Measurements from ENCODE around the gene KCNE1. TPM values are rescaled to one million over a fixed set of nuclear protein-coding genes. Genes with fewer than 3 reads are reported as not detected.

KCNE1 gene
- total RNA-seq, 2 experiments from 2014 or later, result not detected

DNA sequence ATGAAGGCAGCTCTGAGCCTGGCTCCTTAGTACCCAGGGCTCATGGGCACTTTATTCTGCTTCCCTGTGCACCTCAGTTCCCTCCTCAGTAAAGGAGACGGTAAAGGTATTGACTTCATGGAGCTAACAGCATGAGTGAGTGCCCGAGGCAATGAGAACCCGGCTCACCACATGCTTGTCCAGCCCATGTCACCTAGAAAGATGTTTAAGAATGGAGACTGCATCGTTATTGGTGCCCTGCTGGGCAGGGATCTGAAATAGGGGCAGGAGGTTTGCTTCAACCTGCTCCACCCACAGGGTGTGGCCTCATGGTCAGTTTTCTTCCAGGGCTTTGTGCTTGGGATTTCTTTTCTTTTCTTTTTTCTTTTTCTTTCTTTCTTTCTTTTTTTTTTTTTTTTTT lies 7.0 kb upstream of the KCNE1 start:
- Mint-ChIP-seq H3K27ac (no peak overlapping the region), H3K36me3 (ENCODE audit: low read depth) (peaks cover 13% of the 10 kb centered on the region), H3K4me1 (ENCODE audit: low read depth) (peaks cover 20% of the 10 kb centered on the region), H3K4me3 (no peak overlapping the region), H3K27me3 (ENCODE audit: low read depth) (no peaks in the 10 kb centered on the region), H3K9me3 (no peaks in the 10 kb centered on the region)
- CTCF ChIA-PET, result no interaction called here
- intact Hi-C loops (cut with micrococcal nuclease), result no loop called here
- no peak for DNase-seq

DNA sequence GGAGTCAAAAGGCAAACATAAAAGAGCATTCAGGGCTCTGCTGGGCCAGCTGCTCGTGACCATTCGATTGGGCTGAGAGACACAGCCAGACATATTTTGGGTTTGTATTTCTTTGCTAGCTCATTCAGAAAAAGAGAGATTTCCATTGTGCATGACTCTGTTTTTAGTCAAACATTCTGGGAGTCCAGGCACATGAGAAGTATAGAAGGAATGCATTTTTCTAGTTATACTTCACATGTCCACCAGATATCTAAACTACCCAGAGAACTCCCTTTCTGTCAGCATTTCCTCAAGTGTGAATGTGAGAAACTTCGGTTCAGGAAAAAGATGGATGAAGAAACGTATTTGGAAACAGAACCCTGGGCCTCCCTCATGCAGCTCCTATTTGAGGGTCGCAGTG lies 6.3 kb upstream of the KCNE1 start:
- no peak for DNase-seq
- CTCF ChIA-PET, result interaction anchor here (2.0 to 2.2 kb wide), 2 partner anchors 8 to 85 kb away, joined by 5 to 8 read pairs; no protein-coding TSS in a partner anchor
- Mint-ChIP-seq H3K27ac (no peak overlapping the region), H3K9me3 (no peaks in the 10 kb centered on the region), H3K27me3 (ENCODE audit: low read depth) (no peaks in the 10 kb centered on the region), H3K36me3 (ENCODE audit: low read depth) (peaks cover 13% of the 10 kb centered on the region), H3K4me1 (ENCODE audit: low read depth) (peaks cover 20% of the 10 kb centered on the region), H3K4me3 (no peak overlapping the region)
- intact Hi-C loops (cut with micrococcal nuclease), result no loop called here

DNA sequence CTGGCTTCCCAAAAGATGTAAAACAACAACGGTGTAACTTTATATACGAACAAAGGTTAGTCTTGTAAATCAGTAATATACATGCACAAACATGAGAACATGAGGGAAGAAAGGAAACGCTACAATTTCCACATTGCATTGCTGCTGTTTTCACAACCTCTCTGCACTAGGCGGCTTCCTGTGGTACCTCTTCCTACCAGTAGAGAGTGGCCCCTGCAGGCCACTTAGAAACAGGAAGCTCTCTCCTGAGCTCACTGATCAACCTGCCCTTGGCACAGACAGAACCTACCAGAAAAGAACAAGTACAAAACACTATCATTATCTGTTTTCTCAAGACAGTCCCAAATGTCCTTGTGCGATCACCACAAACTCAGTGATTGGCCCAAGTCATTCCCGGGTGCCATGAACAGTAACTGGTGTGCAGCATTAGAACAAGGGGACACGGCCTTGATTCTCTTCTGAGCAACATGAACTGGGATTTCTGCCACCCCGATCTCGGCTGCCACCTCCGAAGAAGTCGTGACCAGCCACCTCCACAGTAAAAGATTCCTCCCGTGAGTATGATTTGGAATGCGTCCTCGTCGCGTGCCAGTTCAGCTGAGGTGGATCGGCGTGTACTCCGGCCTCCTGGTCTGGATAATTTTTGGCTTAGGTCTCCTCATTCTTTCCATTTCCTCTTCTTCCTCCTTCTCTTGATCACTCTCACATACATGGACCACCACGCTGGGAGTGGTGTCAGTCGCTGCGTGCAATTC lies 5.7 kb upstream of the KCNE1 start:
- Mint-ChIP-seq H3K36me3 (ENCODE audit: low read depth) (peaks cover 13% of the 10 kb centered on the region), H3K4me3 (no peak overlapping the region), H3K27me3 (ENCODE audit: low read depth) (no peaks in the 10 kb centered on the region), H3K27ac (no peak overlapping the region), H3K9me3 (no peaks in the 10 kb centered on the region), H3K4me1 (ENCODE audit: low read depth) (peaks cover 15% of the 10 kb centered on the region)
- DNase-seq, result peak; percentile 35
- intact Hi-C loops (cut with micrococcal nuclease), result no loop called here
- CTCF ChIA-PET, result interaction anchor here (0.8 to 2.2 kb wide), 4 partner anchors 9 to 98 kb away, joined by 3 to 8 read pairs (median 4); no protein-coding TSS in a partner anchor

DNA sequence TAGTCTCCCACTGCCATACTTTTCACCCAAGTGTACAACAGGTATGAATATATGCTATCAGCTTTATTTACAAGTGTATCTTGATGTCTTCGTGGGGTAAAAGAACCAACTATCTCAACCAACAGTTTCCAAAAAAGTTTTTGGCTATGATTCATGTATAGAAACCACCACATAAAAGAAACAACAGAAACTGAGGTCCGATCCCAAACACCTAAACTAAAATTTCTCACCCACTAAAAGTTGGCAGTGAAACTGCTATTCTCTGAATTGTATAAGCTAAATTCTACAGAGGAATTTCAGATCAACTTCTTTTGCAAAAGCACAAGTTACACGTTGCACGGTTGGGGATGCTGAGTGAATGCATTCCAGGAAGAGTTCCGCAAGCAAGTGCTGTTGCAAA lies 5.0 kb upstream of the KCNE1 start:
- intact Hi-C loops (cut with micrococcal nuclease), result no loop called here
- no peak overlapping the region for H3K27ac Mint-ChIP-seq
- CTCF ChIA-PET, result interaction anchor here (0.8 to 2.2 kb wide), 4 partner anchors 10 to 99 kb away, joined by 3 to 8 read pairs (median 4); no protein-coding TSS in a partner anchor

DNA sequence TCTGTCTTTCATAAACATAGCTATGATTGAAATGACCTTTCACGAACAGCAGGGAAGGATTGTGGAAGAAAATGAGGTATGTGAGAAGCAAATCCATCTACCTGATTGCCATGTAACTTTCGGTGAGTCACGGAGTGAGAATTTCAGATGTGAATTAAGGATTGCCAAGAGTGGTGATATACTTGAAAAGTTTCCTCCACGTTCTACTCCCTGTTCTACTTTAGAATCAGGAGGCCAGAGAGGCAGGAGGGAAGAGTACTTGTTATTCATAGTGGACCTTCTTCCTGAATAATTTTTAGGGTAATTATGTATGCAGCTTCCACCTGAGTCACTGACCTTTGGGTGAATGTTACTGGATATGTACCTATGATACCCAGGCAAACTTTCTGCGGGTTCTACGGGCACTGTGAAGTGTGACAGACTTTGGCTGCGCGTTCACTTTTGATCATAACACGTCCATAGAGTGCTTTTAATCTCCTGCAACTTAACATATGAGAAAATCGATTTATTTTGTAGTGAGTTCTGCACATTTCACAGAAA lies 2.6 kb upstream of the KCNE1 start:
- Mint-ChIP-seq H3K4me1 (ENCODE audit: low read depth) (peaks cover 15% of the 10 kb centered on the region), H3K9me3 (no peaks in the 10 kb centered on the region), H3K36me3 (ENCODE audit: low read depth) (peaks cover 7% of the 10 kb centered on the region), H3K27me3 (ENCODE audit: low read depth) (no peaks in the 10 kb centered on the region), H3K4me3 (no peak overlapping the region), H3K27ac (no peak overlapping the region)
- intact Hi-C loops (cut with micrococcal nuclease), result no loop called here
- DNase-seq, result no peak
- CTCF ChIA-PET, result interaction anchor here (2.4 to 2.6 kb wide), 2 partner anchors 88 to 153 kb away, joined by 5 to 11 read pairs; no protein-coding TSS in a partner anchor

More for the DNA sequence above, 5.0 kb upstream of the KCNE1 start:
- Mint-ChIP-seq H3K4me1 (ENCODE audit: low read depth) (peaks cover 15% of the 10 kb centered on the region), H3K9me3 (no peaks in the 10 kb centered on the region), H3K27me3 (ENCODE audit: low read depth) (no peaks in the 10 kb centered on the region), H3K4me3 (no peak overlapping the region), H3K36me3 (ENCODE audit: low read depth) (peaks cover 12% of the 10 kb centered on the region)
- DNase-seq, result no peak

DNA sequence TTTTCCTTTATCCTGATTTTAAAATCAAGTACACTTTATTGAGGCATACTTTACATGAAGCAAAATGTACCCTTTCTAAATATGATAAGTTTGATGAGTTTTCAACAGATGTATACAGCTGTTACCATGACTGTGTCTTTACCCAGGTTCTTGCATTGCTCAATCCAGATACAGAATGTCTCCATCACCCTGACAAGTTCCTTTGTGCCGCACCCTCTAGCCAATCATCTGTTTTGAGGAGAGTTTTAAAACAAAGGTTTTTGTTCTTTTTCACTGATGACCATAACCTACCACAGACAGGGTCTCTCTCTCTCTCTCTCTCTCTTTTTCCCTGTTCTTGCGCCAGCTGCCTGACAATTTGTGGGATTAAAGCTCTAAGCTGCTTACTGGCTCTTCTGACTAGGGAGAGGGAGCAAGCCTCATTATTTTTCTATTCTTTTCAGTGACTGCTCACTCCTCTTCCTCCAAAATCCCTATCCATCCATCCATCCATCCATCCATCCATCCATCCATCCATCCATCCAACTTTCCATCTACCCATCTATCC lies 1.2 kb upstream of the KCNE1 start:
- no peak for DNase-seq
- CTCF ChIA-PET, result interaction anchor here (0.9 to 2.6 kb wide), 2 partner anchors 90 to 119 kb away, joined by 3 to 11 read pairs; no protein-coding TSS in a partner anchor
- H3K4me3 Mint-ChIP-seq, result no peak overlapping the region
- no peaks in the 10 kb centered on the region for H3K27me3 Mint-ChIP-seq (ENCODE audit: low read depth)
- peaks cover 6% of the 10 kb centered on the region for H3K36me3 Mint-ChIP-seq (ENCODE audit: low read depth)
- intact Hi-C loops (cut with micrococcal nuclease), result no loop called here
- H3K4me1 Mint-ChIP-seq (ENCODE audit: low read depth), result peaks cover 15% of the 10 kb centered on the region
- H3K27ac Mint-ChIP-seq, result no peak overlapping the region
- H3K9me3 Mint-ChIP-seq, result no peaks in the 10 kb centered on the region

DNA sequence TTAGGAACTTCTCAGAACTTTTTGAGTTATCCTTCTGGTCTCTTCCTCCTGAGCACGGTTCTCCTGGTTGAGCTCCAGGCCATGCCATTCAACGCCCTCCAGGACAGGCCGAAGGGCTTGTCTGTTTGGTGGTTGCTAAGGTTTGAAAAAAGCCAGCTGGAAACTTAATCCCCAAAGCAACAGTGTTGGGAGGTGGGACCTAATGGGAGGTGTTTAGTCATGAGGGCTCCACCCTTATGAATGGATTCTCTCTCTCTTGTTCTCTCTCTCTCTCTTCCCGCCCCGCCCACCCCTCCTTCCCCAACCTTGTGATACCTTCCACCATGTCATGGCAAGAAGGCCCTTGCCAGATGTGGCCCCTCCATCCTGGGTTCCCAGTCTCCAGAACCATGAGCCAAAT lies 829 bp downstream of the KCNE1 start:
- Mint-ChIP-seq H3K4me3 (no peak overlapping the region), H3K27ac (no peak overlapping the region), H3K9me3 (no peaks in the 10 kb centered on the region), H3K4me1 (ENCODE audit: low read depth) (no peaks in the 10 kb centered on the region), H3K36me3 (ENCODE audit: low read depth) (no peaks in the 10 kb centered on the region), H3K27me3 (ENCODE audit: low read depth) (no peaks in the 10 kb centered on the region)
- CTCF ChIA-PET, result interaction anchor here (1.0 to 3.0 kb wide), 11 partner anchors 9 to 120 kb away, joined by 3 to 25 read pairs (median 4); no protein-coding TSS in a partner anchor
- intact Hi-C loops (cut with micrococcal nuclease), result no loop called here
- no peak for DNase-seq

DNA sequence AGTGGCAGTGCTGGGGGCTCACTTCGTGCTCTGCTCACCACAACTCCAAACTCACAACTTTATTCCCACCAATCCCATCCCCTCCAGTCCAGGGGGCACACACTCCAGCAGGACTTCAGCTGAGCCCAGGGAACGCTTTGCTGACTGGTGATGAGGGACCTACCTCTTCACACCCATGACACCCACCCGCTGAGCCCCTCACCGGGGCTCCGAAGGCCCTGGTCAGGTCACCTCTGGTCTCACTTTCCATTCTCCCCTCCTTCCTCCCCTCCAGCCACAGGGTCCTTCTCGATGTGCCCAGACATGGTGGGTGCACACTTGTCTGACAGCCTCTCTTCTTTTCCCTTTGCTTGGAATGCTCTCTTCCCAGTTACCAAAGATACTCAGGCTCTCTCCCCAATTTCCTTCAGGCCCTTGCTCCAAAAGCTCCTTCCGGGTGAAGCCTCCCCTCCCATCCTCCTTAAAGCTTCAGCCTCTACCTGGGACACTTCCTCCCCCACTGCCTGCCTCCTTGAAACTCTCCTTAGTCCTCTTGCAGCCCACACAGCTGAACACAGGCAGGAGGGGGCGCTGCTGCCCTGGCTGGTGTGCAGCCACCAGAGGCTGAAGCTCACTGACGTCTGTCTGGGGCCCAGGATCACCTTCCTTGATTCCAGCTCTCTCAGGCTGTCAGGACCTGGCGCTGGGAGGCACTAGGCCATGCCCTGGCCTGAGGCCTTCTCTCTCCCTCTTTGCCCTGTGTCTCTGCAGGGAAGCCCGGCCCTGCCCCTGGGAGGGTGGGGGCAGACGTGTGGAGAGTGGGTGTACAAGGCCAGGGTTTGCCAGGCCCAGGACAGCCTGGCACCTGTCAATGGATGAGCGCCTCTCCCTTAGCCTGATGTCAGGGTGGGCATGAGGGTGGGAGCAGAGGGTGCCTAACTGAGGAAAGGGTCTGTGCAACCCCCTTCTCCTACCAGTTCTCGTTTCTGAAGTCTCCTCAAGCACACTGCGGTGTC lies 1.6 kb downstream of the KCNE1 start:
- H3K4me3 Mint-ChIP-seq, result no peak overlapping the region
- CTCF ChIA-PET, result interaction anchor here (0.6 to 3.0 kb wide), 16 partner anchors 8 to 138 kb away, joined by 3 to 25 read pairs (median 4); no protein-coding TSS in a partner anchor
- intact Hi-C loops (cut with micrococcal nuclease), result loop anchor here (1.0 kb wide), 2 partner anchors 93 to 120 kb away; no protein-coding TSS in a partner anchor
- no peaks in the 10 kb centered on the region for H3K4me1 Mint-ChIP-seq (ENCODE audit: low read depth)
- H3K36me3 Mint-ChIP-seq (ENCODE audit: low read depth), result no peaks in the 10 kb centered on the region
- no peaks in the 10 kb centered on the region for H3K27me3 Mint-ChIP-seq (ENCODE audit: low read depth)
- no peak overlapping the region for H3K27ac Mint-ChIP-seq
- no peaks in the 10 kb centered on the region for H3K9me3 Mint-ChIP-seq
- peak; percentile 68 for DNase-seq

DNA sequence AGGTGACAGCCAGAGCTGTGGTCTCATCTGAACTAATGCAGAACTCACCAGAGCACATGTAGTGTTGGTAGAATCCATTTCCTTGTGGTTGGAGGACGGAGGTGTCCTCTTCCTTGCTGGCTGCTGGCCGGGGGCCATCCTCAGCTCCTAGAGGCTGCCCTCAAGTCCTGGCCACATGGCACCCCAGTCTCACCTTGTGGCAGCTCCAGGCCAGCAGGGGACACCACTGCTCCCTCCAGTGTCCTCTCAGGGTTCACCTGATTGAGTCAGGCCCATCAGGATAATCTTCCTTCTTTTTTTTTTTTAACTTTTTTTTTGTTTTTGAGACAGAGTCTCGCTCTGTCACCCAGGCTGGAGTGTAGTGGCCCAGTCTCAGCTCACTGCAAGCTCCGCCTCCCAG lies 2.9 kb downstream of the KCNE1 start:
- Mint-ChIP-seq H3K27ac (no peak overlapping the region), H3K4me1 (ENCODE audit: low read depth) (no peaks in the 10 kb centered on the region), H3K9me3 (no peaks in the 10 kb centered on the region), H3K4me3 (no peak overlapping the region), H3K36me3 (ENCODE audit: low read depth) (no peaks in the 10 kb centered on the region), H3K27me3 (ENCODE audit: low read depth) (no peaks in the 10 kb centered on the region)
- peak; percentile 11 for DNase-seq
- intact Hi-C loops (cut with micrococcal nuclease), result no loop called here
- CTCF ChIA-PET, result interaction anchor here (0.8 to 4.7 kb wide), 4 partner anchors 11 to 122 kb away, joined by 3 to 28 read pairs (median 8); no protein-coding TSS in a partner anchor

DNA sequence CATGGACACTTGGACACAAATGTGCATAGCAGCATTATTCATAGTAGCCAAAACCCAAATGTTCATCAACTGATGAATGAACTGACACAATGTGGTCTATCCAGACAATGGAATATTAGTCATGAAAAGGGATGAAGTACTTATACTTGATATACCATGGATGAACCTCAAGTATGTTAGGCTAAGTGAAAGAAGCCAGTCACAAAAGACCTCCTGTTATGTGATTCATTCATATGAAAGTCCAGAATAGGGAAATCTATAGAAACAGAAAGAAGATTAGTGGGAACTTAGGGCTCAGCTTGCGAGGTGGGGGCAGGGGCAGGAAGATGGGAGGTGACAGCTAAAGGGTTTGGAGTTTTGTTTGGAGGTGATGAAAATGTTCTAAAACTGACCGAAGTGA lies 7.4 kb downstream of the KCNE1 start:
- Mint-ChIP-seq H3K4me3 (no peak overlapping the region), H3K27me3 (ENCODE audit: low read depth) (peaks cover 6% of the 10 kb centered on the region), H3K9me3 (no peaks in the 10 kb centered on the region), H3K4me1 (ENCODE audit: low read depth) (no peaks in the 10 kb centered on the region), H3K27ac (no peak overlapping the region), H3K36me3 (ENCODE audit: low read depth) (no peaks in the 10 kb centered on the region)
- CTCF ChIA-PET, result no interaction called here
- DNase-seq, result no peak
- intact Hi-C loops (cut with micrococcal nuclease), result no loop called here

DNA sequence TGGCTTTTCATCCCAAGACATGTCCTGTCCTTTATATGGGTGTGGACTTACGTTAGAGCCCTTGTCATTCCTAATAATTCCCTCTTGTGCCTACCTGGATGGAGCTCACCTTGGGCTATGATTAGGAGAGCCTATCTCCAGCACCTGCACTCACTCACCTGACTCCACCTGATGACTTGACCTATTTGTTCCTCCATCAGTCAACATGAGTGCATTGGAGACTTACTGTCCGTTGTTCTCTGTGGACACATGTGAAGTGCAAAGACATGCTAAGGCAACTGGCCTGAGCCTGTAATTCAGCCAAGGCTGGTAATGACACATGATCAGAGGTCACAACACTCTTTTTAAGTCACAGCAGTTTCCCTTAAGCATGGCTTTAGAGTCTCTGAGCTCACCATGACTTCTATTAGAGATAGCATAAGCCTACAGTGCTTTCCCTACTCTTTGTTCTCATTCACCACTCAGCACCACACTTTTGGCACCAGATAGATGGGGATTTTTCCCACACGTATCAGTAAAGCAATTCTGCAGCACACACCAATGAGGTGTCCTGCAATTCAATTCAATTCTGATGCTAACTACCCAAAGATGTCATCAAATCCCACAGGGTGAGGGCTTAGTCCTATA lies 9.4 kb downstream of the KCNE1 start:
- H3K9me3 Mint-ChIP-seq, result peaks cover 9% of the 10 kb centered on the region
- CTCF ChIA-PET, result interaction anchor here (1.0 to 1.1 kb wide), 2 partner anchors 8 to 100 kb away, joined by 3 read pairs; no protein-coding TSS in a partner anchor
- no peak for DNase-seq
- H3K4me3 Mint-ChIP-seq, result no peak overlapping the region
- H3K4me1 Mint-ChIP-seq (ENCODE audit: low read depth), result no peaks in the 10 kb centered on the region
- no peaks in the 10 kb centered on the region for H3K36me3 Mint-ChIP-seq (ENCODE audit: low read depth)
- H3K27ac Mint-ChIP-seq, result no peak overlapping the region
- intact Hi-C loops (cut with micrococcal nuclease), result no loop called here
- peaks cover 6% of the 10 kb centered on the region for H3K27me3 Mint-ChIP-seq (ENCODE audit: low read depth)
